DMS153 treated with DMSO at 0.1 percent for 48 hours (cell line): ENCODE measurements around the gene CST5.
"Not testable (repeated sequence)": the region's sequence is repeated elsewhere in the genome, so short reads cannot be mapped to it uniquely, and the experiment has no call there.

Experiments used
- DNase-seq: peaks from one replicate; lab custom pipeline; 2025; ENCODE audit not compliant: unreplicated experiment; lab: John Stamatoyannopoulos, UW

Gene CST5, protein sequence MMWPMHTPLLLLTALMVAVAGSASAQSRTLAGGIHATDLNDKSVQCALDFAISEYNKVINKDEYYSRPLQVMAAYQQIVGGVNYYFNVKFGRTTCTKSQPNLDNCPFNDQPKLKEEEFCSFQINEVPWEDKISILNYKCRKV

GRCh38 chr20:23879328-23879798, at the start of gene CST5:
TSS of gene CST5 (minus strand) at chr20:23879748. CDS start at chr20:23879676, 72 bp downstream.
- DNase-seq: no peak

DNA sequence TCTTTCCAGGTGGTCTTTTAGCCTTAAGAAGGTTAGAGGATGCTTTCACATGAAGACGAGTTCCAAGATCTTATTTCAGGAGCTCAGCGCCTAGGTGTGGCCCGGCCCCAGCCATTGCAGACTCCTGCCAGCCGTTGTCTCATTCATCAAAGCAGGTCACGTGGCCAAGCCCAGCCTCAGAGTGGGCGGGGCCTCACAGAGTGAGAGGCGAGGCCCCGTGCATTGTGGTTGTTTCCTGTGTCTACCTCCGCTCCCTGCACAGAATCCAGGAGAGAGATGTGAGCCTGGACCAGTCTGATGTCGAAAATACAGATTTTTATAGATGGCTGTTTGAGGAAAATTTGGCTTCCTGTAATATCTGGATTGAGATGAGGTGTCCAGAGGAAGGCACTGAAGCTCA, 49.2 kb upstream of the CST5 start:
- no peak for DNase-seq

GRCh38 chr20:23928353-23928752, 48.8 kb upstream of the CST5 start:
- DNase-seq: no peak

DNA sequence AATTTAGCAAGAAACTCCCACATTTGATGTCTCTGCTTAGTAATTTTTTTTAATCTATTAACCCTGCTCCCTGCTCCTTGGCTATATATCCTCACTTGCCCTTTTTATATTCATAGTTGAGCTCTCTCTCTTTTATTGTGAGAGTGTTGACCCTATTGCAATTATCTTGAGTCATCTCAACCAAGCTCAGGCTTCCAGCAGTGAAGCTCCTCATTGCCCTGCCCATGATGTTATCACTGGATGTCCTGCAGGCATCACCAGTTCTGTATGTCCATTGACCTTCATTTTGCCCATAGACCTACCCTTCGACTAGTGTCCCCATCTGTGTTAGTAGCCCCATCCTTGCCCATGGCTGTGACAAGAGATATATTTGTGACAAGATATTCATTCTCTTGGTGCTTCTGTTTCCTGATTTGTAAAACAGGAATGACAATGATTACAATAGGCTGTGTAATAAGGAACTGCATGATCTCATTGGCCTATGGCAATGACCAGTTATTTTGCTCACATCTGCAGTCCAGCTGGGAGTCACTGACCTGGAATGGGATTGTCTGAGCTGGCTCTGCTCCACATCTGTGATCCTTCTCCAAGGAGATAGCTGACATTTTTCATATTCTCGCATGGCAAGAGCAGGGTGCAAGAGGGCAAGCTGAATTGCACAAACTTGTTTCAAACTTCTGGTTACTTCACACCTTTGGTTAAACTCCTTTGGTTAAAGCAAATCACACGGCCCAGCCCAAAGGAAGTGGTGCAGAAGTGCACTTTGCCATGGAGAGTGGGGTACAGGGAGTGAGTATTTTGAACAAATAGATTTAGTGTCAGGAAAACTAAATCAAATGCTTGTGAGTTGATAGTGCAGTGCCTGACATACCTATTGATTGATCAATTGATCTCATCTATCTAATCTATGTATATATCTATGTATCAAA, 47.7 kb upstream of the CST5 start:
- DNase-seq: no peak

DNA sequence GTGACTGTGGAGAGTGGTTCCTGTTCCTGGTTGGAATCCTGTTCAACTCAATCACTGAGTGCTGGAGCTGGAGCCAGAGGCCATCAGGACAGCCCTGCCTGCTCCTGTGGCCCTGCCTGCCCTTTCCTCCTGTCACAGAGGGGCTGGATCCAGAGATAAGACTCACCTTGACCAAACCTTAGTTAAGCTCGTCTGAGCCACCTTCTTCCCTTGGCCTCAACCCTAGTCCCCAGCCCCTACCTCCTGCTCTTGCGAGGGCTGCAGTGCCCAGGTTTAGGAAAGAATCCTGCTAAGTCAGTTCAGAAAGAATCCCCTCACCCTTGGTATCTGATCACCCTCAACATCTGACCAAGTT, 47.0 kb upstream of the CST5 start:
- DNase-seq: no peak

DNA sequence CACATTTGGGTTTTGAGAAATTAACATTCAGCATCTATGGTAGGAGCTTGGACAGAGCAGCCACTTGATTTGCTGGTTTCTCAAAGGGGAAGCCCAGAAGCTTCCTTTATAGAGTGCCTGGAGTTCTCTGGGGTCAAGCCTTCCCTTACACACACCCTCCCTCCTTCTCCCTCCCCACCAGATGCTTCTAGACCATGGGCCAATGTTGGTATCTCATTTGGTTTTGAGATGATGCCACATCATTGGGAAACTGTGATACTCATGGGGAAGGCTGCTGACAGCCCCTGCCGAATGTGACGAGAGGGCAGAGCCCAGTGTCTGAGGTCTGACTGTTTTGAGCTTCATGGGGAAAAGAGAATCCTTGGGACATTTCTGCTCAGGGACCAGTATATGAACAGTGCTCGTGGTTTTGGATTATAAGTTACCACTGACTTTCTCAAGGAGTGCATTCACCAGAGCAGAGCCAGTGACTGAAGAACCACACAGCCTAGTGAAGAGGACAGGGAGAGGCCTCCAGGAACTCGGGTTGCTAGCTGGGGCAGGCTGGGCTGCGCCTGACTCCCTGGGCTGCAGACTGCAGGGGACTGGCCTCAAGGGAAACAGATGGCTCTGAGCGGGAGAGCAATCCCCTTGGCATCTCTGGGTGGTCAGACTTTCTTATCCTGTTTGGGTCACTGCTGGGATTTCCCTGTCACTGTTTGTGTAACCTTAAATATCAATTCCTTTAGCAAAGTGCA, 46.4 kb upstream of the CST5 start:
- no peak for DNase-seq

DNA sequence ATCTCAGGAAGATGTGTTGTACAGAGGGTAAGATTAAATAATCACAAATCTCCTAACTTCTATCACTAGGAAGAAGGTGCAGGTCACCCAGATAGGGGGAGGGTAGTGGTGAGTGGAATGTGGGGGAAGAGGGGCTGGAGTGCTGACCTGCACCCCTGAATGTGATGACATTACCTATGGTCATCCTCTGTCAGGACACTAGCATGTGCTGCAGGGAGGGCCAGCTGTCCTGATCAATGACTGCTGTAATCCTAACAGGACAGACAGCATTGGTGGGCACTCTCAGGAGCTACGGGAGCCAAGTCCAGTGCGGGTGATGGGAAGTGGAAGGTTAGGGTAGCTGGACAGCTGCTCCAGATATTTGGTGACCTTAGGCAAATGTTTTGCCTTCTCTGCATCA, 45.2 kb upstream of the CST5 start:
- no peak for DNase-seq

DNA sequence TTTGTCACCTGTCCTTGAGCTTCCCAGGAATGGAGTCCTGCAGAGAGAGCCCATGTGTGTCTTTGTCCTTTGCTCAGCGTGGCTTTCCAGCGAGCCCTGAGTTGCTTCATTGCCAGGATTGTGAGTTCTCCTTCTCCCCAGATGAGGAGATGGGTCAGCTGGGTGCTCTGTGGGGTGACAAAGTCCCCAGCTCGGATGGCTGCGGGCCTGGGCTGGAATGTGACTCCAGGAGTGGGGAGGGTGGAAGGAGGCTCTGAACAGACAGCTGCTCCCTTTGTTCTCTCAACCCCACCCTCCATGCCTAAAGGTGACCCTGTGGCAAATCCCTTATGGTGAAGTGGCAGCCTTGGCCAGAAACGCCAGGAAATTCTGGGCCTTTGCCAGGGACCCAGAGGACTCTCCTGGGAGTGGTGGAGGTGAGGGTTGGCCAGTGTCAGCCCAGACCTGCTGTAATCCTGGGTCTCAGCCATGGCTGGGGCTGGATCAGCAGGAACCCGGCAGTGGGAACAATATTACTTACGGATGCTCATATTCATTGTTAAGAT, 44.4 kb upstream of the CST5 start:
- DNase-seq: peak; percentile 13

DNA sequence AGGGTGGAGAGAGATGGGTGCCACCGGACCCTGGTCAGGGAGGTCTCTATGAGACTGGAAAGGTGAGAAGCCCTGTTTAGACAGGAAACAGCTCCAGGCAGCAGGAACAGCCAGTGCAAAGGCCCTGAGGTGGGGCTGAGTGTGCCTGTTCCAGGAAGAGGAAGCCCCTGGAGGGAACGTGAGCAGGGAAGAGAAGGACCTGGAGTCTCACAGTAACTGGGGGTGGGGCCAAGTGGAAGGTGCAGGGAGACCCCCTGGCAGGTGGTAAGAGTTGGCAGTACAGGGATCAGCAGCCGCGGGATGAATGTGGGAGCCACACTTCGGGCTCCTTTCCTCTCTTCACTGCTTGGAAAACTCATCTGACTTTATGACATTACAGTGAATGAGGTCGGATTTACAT, 43.8 kb upstream of the CST5 start:
- no peak for DNase-seq

GRCh38 chr20:23920408-23921325, 41.1 kb upstream of the CST5 start:
- no peak for DNase-seq

DNA sequence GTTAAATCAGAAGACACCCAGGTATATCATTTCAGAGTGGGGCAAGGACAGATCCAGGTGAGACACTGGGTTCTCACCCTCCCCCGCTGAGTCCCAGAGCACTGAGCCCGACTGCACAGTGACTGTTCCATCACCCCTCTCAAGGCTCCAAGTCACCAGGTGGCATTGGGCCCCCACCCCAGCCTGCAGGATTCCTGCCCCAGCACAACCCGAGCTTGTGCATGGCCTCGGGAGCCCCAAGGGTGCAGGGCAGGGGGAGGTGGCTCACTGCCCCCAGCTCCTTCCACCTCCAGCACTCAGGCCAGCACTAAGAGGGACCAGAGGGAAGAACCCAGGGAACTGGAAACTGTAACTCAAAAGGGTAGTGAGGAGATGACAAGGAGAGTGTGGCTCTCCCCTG, 39.3 kb upstream of the CST5 start:
- DNase-seq: no peak

- DNase-seq: no peak
Measured at GRCh38 chr20:23918101-23918862, 38.7 kb upstream of the CST5 start.

GRCh38 chr20:23917024-23917725, 37.6 kb upstream of the CST5 start:
- DNase-seq: no peak

GRCh38 chr20:23915844-23916243, 36.3 kb upstream of the CST5 start:
- no peak for DNase-seq

- DNase-seq: not testable (repeated sequence)
Measured at GRCh38 chr20:23914469-23914868, 34.9 kb upstream of the CST5 start.

DNA sequence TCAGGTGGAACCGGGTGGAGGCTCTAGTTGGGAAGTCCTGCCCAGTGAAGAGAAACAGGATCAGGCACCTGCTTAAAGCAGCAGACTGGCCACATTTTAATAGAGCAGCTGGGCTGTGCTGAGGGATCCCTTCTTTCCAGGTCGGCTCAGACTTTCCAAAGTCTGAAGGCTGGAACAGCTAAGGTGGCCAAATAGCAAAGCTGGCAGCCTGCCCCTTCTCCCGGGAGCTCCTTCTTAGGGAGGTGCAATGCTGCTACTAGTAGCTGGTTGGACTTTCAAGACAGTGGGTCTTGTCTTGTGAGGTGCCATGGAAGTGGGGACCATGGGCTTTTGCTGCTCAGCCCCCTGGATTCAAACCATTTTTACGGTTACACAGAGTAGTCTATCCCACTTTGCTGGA, 30.7 kb upstream of the CST5 start:
- DNase-seq: no peak

DNA sequence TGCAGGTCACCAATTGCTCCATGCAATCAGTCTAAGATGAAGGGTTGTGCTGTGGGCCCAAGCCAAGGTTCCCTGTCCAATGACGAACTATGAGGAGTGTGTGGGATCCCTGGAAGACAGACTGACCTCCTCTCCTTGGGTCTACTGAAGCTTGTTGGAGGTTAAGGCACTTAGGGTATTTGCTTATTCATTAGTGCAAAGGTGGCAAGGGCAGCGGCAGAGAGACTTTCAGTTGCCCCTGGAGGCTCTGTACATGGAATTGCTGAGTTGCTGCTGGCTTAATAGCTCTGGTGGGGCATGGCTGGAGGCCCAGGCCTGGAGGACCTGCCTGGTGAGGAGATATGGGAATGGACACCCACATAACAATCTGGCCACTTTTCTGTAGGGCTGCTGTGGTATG, 29.8 kb upstream of the CST5 start:
- no peak for DNase-seq

- no peak for DNase-seq
Measured at GRCh38 chr20:23907579-23907978, 28.0 kb upstream of the CST5 start.

- not testable (repeated sequence) for DNase-seq
Measured at GRCh38 chr20:23902396-23902795, 22.8 kb upstream of the CST5 start.
